GM12878 (cell line): ENCODE measurements around the gene CTNNBL1. TPM values are rescaled to one million over a fixed set of nuclear protein-coding genes. Genes with fewer than 3 reads are reported as not detected.

Source experiments
- ATAC-seq: fragments of 200-7000 bp; cut with Tn5 transposase; 3 replicates; pipeline ENCODE4 v1.9.1; 2020; ENCODE audit warnings: mild to moderate bottlenecking, moderate library complexity
- BruUV-seq: library from RNA; stranded (reverse); fragments of 400-500 nt; replicated peaks from 2 replicates; lab custom pipeline; 2021; lab: Mats Ljungman, UMichigan
- CTCF ChIA-PET: fragments of 300-600 bp; sonication (Branson Sonifier 250); formaldehyde crosslinking; extraction: SDS; loops from one replicate; lab custom pipeline; 2021; ENCODE audit warnings: inconsistent platforms; lab: Yijun Ruan, JAX
- POLR2A ChIA-PET: fragments of 350-600 bp; formaldehyde crosslinking; extraction: SDS; loops from one replicate; lab custom pipeline; 2021; ENCODE audit warnings: inconsistent platforms; lab: Charles Lee
- RAD21 ChIA-PET: fragments of 300-600 bp; sonication (Branson Sonifier 250); formaldehyde crosslinking; loops from one replicate; lab custom pipeline; 2023; ENCODE audit warnings: antibody characterized with exemption; ENCODE audit not compliant: unreplicated experiment; lab: Charles Lee
- SMC1A ChIA-PET: fragments of 300-600 bp; sonication (Branson Sonifier 250); formaldehyde crosslinking; loops from one replicate; lab custom pipeline; 2023; ENCODE audit not compliant: unreplicated experiment, uncharacterized antibody; lab: Charles Lee
- DNase-seq: peaks from one replicate; pipeline ENCODE4 v3.0.0-alpha.2; 2011; ENCODE audit warnings: low read depth, low spot score
- FAIRE-seq: peaks from 3 replicates; lab custom pipeline; 2011; peaks lifted over from hg19 to GRCh38; lab: Jason Lieb, UNC
- H2AFZ ChIP-seq: 2 replicates; pipeline ENCODE4 v1.6.0; 2011; ENCODE audit warnings: low read depth, low read length, control low read depth; ENCODE audit not compliant: control insufficient read depth
- H3K27ac ChIP-seq: 2 replicates; pipeline ENCODE4 v1.5.1; 2011; ENCODE audit warnings: control low read depth; ENCODE audit not compliant: control insufficient read depth, insufficient read depth
- H3K27me3 ChIP-seq, 2 experiments: replicated peaks in 1 of 2; 2 replicates each; pipeline versions ENCODE4 v1.6.0 to v1.6.1; 2011; ENCODE audit warnings: low read length in 1 of 2; ENCODE audit not compliant: control insufficient read depth in 2 of 2, insufficient read depth in 2 of 2
- H3K36me3 ChIP-seq, 2 experiments: 2 replicates each; pipeline ENCODE4 v1.5.1; 2011; ENCODE audit warnings: low read length in 1 of 2; ENCODE audit not compliant: control insufficient read depth in 2 of 2, insufficient read depth in 2 of 2
- H3K4me1 ChIP-seq: 2 replicates; pipeline ENCODE4 v1.6.1; 2011; ENCODE audit warnings: mild to moderate bottlenecking, low read length, moderate library complexity, mixed read lengths; ENCODE audit not compliant: control insufficient read depth, insufficient read depth
- H3K4me2 ChIP-seq: 2 replicates; pipeline ENCODE4 v1.6.0; 2011; ENCODE audit warnings: control low read depth; ENCODE audit not compliant: control insufficient read depth, insufficient read depth
- H3K4me3 ChIP-seq: fragments of 200-600 bp; sonication (generic); 2 replicates; pipeline ENCODE4 v1.5.1; 2016
- H3K79me2 ChIP-seq: 2 replicates; pipeline ENCODE4 v1.6.0; 2011; ENCODE audit warnings: low read length; ENCODE audit not compliant: control insufficient read depth, insufficient read depth
- H3K9ac ChIP-seq: 2 replicates; pipeline ENCODE4 v1.8.0; 2011; ENCODE audit warnings: low read length, control low read depth, mixed read lengths; ENCODE audit not compliant: control insufficient read depth, insufficient read depth
- H3K9me3 ChIP-seq: replicated peaks from 3 replicates; pipeline ENCODE4 v1.5.1; 2011; ENCODE audit warnings: mild to moderate bottlenecking, low read length; ENCODE audit not compliant: control insufficient read depth, insufficient read depth
- H4K20me1 ChIP-seq: 2 replicates; pipeline ENCODE4 v1.6.0; 2011; ENCODE audit not compliant: control insufficient read depth, insufficient read depth
- CBX5 ChIP-seq: sonication (generic); IDR thresholded peaks from 2 replicates; pipeline ENCODE4 v1.6.1; 2016; ENCODE audit warnings: low read depth, moderate library complexity, mild to moderate bottlenecking, inconsistent platforms
- ETV6 ChIP-seq, 2 experiments: fragments of 450-650 bp in 1 of 2; IDR thresholded peaks in 1 of 2; conservative IDR thresholded peaks in 1 of 2; 2 replicates each; pipeline ENCODE4 v1.6.1; 2014; ENCODE audit warnings: antibody characterized with exemption in 1 of 2, borderline replicate concordance in 1 of 2, low read depth in 1 of 2, mild to moderate bottlenecking in 1 of 2, moderate library complexity in 1 of 2
- KDM1A ChIP-seq: fragments of 200-600 bp; sonication (generic); IDR thresholded peaks from 2 replicates; pipeline ENCODE4 v1.6.1; 2016; ENCODE audit warnings: borderline replicate concordance
- PAX8 ChIP-seq: fragments of 450-650 bp; IDR thresholded peaks from 2 replicates; pipeline ENCODE4 v1.6.1; 2017; ENCODE audit warnings: mild to moderate bottlenecking, moderate library complexity
- RBBP5 ChIP-seq: fragments of 200-600 bp; sonication (generic); conservative IDR thresholded peaks from 2 replicates; pipeline ENCODE4 v1.6.1; 2016
- SIX5 ChIP-seq: IDR thresholded peaks from 2 replicates; pipeline ENCODE4 v1.6.1; 2011; ENCODE audit warnings: mild to moderate bottlenecking, low read depth, low read length, moderate library complexity; ENCODE audit not compliant: severe bottlenecking
- SPI1 ChIP-seq: IDR thresholded peaks from 2 replicates; pipeline ENCODE4 v1.6.1; 2011; ENCODE audit warnings: low read depth, mild to moderate bottlenecking, low read length, moderate library complexity, borderline replicate concordance; ENCODE audit not compliant: insufficient read depth
- ZNF24 ChIP-seq: fragments of 450-650 bp; IDR thresholded peaks from 2 replicates; pipeline ENCODE4 v1.6.1; 2017; ENCODE audit warnings: antibody characterized with exemption, mild to moderate bottlenecking
- ZNF274 ChIP-seq: IDR thresholded peaks from one replicate; pipeline ENCODE4 v1.8.0; 2011; ENCODE audit not compliant: insufficient read length, insufficient read depth
- ZNF687 ChIP-seq: fragments of 450-650 bp; IDR thresholded peaks from 2 replicates; pipeline ENCODE4 v1.6.1; 2017; ENCODE audit warnings: mild to moderate bottlenecking, moderate library complexity
- WGBS: methylation state at CpG from one replicate; pipeline ENCODE4 v1.1.6; 2016; ENCODE audit warnings: low lambda C conversion rate; ENCODE audit not compliant: insufficient replicate concordance, insufficient coverage; ENCODE audit errors: missing lambda C conversion rate; 5-methylcytosine and 5-hydroxymethylcytosine counted together
- in situ Hi-C: fragments of 300-500 bp; cut with MboI; formaldehyde crosslinking; loops from 9 replicates; pipeline ENCODE4 v1.14.3; 2018; ENCODE audit warnings: mixed read lengths
- intact Hi-C: fragments of 100-400 bp; cut with micrococcal nuclease; formaldehyde crosslinking; loops from one replicate; pipeline ENCODE4 v1.14.2; 2022; ENCODE audit not compliant: unreplicated experiment
- polyA plus RNA-seq, 11 experiments: library from polyadenylated mRNA; depleted of rRNA in 4 of 11; unstranded in 6 of 11; stranded (reverse) in 5 of 11; fragments of >200 nt; fragmentation: Nextera tagmentation in 4 of 11; fragmentation: Illumina TruSeq in 1 of 11; extraction: Ambion mirVana in 4 of 11; extraction: Trizol in 1 of 11; gene quantifications; 1 replicate in 1 of 11; 2 replicates in 10 of 11; pipeline versions ENCODE4 v1.2.1 to v1.2.3, GENCODE V29; 2011 to 2016; ENCODE audit warnings: inconsistent platforms in 2 of 11, missing spikeins in 2 of 11, low read depth in 1 of 11
- total RNA-seq, 4 experiments: library from RNA; depleted of rRNA in 3 of 4; stranded (reverse); fragments of >200 nt in 3 of 4; fragmentation: Illumina TruSeq in 1 of 4; extraction: Trizol in 1 of 4; gene quantifications; 2 replicates each; pipeline versions ENCODE4 v1.2.1 to v1.2.3, GENCODE V29; 2013 to 2021

CTNNBL1 gene
- total and polyA plus RNA-seq, 10 of the 15 experiments (the other 5 are each of a cell fraction or from before 2014, with no cell fraction given): 43.1 to 102 (median 67.8) TPM

GRCh38 chr20:37915434-37915787 lies 221.6 kb downstream of the CTNNBL1 start:
- Histone ChIP-seq H3K9ac (no peak overlapping the region), H3K27ac (no peak overlapping the region), H4K20me1 (no peaks in the 10 kb centered on the region), H3K4me2 (no peak overlapping the region), H3K4me3 (no peak overlapping the region), H3K9me3 (no peaks in the 10 kb centered on the region), H3K4me1 (peaks cover 7% of the 10 kb centered on the region), H3K36me3 (no peaks in the 10 kb centered on the region), H2AFZ (no peak overlapping the region; the same call in 1 of the 2 replicates), H3K79me2 (no peaks in the 10 kb centered on the region), H3K27me3 (no peaks in the 10 kb centered on the region)
- ATAC-seq (no peak), FAIRE-seq (no peak), DNase-seq (no peak)
- intact Hi-C loops (no loop called here), in situ Hi-C loops (no loop called here)
- ChIA-PET RAD21 (no interaction called here), POLR2A (no interaction called here), CTCF (interaction anchor here (1.1 kb wide), 1 partner anchor 13 kb away, joined by 3 read pairs; the partner anchor contains the start of gene VSTM2L), SMC1A (no interaction called here)
- BruUV-seq: no TSS peak
- TF ChIP-seq ETV6 (conservative IDR thresholded peaks at IDR 0.05 in 1 of 2, IDR thresholded peaks at IDR 0.05 in 1 of 2; ENCODE audit: borderline replicate concordance in 1 of 2, low read depth in 1 of 2) (no peak), PAX8 (no peak), ZNF274 (no peak), ZNF24 (no peak), ZNF687 (no peak), SIX5 (no peak), KDM1A (no peak), RBBP5 (no peak), SPI1 (no peak), CBX5 (no peak)
- WGBS: 85% methylated on average over 7 of the region's 10 CpGs
